Middle frontal gyrus (tissue), 1 donor: ENCODE measurements around the gene CDH23.

ENCODE experiments used
- DNase-seq: peaks from one replicate; pipeline ENCODE4 v3.0.0-alpha.2; 2015; ENCODE audit warnings: low spot score; ENCODE audit errors: extremely low spot score

The CDH23 gene

DNA sequence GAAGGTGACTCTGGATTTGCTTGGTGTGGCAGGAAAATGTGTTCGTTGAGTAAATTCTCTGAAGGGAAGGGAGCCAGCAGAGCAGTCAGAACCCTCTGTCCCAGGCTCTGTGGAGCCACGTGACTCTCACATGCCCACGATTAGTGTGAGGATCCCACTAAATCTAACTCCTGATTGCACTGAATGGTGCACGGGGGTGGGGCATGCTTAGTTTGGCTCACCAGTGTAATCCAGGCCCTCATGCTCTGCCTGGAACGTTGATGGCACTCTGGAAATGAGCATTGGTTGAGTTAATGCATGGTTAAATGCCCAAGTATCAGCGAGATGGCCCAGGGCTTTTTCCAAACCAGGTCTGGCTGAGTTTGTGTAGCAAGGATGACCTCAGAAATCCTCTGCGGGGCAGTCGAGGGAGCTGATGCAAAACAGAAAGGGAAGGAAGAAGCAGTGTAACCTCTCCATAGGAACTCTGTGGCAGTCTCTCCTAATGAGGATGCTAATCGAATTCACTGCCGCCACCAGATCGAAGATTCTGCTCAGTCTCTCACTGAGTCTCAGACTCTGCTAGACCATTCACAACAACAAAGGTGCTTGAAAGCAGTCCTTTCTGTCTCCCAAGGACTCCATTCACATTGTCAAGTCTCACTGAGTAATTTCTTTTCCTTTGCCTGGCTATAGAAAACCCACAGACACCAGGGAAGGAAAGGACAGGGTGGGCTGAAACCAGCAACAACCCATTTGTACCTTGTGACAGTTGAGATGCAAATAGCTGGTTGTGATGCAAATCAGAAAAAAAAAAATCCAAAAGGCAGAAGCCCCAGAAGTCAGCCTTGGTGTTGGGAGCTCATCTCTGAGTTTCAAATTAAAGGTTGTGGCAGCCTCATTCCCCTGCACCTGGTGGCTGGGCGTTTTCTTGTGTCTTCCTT, 224.8 kb downstream of the CDH23 start:
- DNase-seq: no peak

DNA sequence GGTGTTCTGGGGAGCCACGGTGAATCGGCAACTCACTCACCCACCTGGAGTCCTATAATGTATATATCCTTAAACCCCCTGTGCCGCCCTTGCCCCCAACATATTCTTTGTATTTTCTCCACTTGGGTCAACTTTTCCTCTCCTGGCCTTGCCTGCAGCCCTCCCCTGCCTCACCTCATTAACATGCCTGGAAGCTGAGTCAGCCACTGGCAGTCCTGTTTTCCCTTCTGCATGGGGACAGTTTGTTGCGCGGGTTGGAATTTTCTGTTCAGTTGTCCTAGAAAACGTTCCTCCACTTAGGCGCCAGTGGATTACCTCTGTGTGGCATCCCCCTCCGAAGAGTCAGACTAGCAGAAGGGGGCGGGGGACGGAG, 225.4 kb downstream of the CDH23 start:
- DNase-seq: no peak

DNA sequence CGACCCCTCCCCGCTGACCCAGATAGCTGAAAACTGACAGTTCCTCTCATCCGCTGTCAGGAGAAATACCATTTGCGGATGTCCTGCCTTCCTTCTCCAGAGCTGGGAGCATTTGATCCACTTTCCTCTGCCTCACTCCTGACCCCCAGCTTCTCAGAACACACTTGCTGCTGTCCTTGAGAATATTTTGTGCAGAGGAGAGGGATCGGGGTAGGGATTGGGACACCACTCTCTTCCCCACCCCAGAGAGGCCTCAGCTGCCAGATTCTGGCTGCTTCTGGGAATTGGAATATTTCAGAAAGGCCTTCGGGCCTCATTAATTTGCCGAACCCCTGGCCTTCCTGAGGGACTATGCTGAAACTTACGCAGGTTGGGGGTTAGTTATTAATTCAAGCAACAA, 225.9 kb downstream of the CDH23 start:
- DNase-seq: no peak

DNA sequence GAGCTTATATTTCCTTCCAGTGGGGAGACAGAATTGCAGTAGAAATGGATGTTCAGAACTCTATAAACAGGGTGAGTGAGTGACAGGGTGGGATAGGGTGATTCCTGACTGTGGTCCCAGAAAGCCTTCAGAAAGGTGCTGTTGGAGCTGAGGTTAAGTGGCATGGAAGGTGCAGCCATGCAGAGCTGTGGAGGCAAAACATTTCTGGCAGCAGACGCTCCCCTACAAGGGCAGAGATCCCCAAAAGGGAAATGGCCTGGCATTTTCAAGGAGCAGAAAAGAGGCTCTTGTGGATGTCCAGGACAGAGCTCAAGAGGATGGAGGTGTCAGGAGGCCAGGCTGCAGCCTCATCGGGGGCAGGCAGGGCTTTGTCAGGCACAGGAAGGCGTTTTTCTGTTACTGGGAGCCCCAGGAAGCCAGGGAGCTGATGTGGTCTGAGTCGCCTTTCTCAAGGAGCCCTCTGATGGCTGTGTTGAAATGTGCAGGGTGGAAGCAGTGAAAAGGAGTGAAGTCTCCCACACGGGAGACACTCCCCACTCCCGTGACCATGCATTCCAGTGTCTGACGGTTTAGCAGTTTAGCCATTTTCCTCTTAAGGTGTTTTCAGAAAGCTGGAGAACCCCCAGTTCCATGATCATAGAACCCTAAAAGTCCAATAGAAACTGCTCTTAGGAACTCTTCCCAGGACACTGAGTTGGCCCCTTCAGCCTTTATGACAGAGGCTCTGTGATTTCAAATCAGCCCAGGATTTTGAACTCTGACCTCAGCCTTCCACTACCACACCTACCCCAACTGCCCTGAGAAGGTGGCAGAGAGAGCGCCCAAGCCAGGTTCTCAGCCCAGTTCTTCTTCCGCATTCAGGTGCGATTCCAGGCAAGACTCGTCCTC, 226.6 kb downstream of the CDH23 start:
- no peak for DNase-seq

DNA sequence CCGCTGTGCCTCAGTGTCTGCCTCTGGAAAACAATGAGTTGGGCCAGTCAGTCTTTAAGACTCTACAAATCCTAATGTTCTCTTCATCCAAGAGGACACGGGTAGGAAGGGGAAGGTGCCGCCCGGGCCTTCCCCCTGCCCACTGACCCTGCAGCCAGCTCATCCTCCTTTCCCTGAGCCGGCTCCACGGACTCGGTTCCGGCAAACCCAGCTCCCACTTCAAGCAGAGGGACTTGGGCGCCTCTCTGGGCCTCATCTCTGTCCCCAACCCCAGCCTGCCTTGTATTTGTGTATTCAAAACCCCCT, 227.2 kb downstream of the CDH23 start:
- DNase-seq: no peak

DNA sequence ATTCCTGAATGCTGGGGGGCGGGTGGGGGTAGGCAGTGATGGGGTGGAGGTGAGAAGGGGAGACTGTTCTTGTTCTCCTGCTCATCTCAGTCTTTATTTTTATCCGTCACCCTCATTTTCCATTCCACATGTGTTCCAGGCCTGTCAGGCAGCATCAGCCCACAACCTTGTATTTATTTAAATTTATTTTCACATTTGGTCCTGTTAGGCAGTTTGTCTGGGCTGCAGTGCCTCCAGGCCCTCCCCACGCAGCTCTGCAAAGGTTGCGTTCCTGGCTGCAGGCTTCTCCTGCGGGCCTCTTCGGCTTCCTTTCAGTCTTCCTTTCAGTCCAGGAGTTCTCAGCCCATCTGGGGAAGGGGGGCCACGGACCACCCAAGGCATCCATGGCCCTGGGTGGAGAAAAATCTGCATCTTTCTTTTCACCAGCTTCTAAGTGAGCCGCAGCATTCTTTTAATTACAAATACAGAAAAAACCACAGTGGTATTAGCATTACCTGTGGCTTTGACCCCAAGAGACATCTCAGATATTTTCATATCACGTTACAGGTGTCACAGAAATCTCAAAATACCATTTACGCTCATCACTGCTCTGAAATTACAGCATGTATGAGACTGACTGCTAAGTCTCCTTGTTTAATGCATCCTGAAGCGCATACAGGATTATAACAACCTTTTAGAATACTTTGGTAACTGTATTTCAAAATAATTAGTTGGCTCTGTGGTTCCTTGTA, 228.9 kb downstream of the CDH23 start:
- no peak for DNase-seq

- no peak for DNase-seq
These were observed 230.7 kb downstream of the CDH23 start for GRCh38 chr10:71627230-71627939.

GRCh38 chr10:71627956-71628355, 231.2 kb downstream of the CDH23 start:
- DNase-seq: no peak

GRCh38 chr10:71629131-71629530, 232.4 kb downstream of the CDH23 start:
- DNase-seq: no peak

- no peak for DNase-seq
These were observed 233.4 kb downstream of the CDH23 start for GRCh38 chr10:71630168-71630567.

DNA sequence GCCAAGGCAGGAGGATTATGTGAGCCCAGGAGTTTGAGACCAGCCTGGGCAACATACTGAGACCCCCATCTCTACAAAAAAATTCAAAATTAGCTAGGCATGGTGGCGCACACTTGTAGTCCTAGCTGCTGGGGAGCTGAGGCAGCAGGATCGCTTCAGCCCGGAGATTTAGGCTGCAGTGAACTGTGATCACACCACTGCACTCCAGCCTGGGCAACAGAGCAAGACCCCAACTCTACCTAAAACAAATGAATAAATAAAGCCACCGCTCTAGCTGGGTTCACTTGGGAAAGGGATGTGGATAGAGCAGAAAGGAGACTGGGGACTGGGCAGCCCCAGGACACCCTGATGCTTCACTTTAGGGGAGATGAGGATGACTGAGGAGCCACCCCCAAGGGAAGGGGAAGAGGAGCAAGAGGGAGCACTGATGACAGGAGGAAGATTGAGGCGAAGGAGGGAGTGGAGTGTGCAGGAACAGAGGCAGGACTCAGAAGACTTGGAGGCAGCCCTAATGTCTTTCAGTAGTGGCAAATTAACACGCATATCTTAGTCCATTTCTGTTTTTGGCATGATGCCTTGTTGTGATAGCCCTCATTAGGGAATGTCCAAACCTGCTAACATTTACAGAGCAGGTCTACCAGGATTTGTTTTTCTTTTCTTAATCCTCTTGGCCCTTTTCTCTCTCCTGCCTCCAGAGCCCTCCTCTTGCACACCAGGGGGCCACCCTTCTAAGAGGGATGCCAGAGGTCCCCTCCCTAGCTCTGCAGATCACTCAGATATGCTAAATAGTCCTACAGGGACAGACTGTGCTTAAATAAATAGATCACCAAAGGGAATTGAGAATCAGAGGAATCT, 234.5 kb downstream of the CDH23 start:
- DNase-seq: no peak

GRCh38 chr10:71632200-71632820, 235.6 kb downstream of the CDH23 start:
- DNase-seq: no peak

- no peak for DNase-seq
These were observed 236.3 kb downstream of the CDH23 start for GRCh38 chr10:71632896-71633600.

DNA sequence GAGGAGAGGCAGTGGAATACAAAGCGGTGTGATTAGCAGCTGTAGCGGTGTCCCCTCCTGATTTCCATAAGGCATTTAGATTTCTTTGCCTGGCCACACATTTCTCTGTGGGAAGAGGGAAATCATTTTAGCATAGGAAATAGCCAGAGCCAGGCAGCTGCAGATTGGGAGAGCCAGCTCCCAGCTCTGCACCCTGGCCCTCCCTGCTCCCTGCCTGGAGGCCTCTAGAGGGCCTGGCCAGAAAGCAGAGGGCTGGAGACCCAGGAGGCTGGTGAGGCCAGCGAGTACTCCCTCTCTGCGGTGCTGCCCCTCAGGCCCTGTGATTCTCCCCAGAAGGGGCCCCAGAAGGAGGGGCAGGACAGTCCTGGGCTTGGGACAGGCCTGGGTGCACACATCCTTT, 237.2 kb downstream of the CDH23 start:
- DNase-seq: no peak

DNA sequence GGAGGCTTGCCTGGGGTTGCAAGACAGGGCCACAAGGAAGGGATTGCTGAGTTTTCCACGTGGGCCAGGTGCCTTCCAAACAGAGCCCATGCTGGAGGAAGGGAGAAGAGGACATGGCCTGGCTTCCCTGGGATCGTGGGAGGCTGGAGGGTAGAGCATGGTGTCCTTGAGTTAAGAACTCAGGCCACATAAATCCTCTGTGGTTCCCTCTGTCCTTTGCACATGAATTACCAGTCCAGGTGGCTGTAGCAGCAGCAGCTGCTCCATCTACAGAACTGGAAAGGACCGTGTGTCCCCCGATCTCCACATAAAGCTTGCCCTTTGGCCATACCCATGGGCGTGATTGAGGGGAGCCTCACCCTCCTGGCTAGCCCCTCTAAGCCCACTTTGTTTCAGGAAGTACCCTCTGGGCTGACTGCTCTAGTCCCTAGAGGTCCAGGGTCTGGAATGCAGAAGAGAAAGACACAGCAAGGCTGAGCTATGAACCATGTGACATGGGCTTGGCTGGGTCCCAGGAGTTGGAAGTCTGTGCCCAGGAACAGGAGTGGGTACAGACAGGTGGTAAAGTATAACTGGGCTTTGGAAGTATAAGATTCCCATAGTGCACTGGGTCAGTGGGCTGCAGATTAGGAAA, 237.9 kb downstream of the CDH23 start:
- no peak for DNase-seq

DNA sequence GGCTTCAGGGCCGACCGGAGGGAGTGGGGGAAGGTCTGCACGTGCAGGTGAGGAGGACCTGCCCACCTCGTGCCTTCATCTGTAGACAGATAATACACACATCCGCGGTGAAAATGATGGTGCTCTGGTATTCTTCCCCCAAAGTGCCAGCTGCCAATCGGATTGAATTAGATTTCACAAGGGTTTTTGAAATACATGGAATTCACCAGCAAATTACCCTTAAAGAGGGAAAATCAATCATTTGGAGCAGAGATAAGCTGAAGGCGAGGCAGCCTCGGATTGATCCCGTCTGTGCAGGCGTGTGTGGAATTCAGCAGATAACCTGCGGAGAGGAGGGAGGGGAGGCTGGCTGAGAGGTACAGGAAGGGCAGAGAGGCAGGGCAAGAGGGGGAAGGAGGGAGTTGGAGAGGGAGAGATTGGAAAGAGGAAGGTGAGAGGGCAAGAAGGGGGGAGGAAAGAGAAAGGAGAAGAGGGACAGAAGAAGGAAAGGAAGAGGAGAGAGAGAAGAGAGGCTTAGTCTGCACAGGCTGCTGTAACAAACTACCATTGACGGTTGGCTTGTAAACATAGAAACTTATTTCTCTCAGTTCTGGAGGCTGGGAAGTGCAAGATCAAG, 238.6 kb downstream of the CDH23 start:
- DNase-seq: no peak

DNA sequence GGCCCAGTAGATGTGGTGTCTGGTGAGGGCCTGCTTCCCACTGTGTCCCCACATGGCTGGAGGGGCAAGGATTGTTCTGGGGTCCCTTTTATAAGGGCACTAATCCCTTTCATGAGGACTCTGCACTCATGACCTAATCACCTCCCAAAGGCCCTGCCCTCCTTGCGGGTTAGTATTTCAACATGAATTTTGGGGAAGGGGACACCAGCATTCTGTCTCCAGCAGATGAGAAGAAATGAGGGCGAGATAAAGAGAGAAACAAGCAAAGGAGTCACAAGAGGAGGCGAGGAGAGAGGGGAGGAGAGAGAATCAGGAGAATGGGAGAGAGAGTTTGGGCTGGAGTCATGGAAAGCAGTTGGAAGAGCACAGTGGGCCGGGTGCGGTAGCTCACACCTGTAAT, 239.1 kb downstream of the CDH23 start:
- no peak for DNase-seq

GRCh38 chr10:71636588-71636987, 239.9 kb downstream of the CDH23 start:
- no peak for DNase-seq
